ENCODE results near the gene TGFBR3L. TPM values are rescaled to one million over a fixed set of nuclear protein-coding genes. Genes with fewer than 3 reads are reported as not detected.

The TGFBR3L gene
- total RNA-seq, 1 experiment from 2014 or later = 3.3 TPM

DNA sequence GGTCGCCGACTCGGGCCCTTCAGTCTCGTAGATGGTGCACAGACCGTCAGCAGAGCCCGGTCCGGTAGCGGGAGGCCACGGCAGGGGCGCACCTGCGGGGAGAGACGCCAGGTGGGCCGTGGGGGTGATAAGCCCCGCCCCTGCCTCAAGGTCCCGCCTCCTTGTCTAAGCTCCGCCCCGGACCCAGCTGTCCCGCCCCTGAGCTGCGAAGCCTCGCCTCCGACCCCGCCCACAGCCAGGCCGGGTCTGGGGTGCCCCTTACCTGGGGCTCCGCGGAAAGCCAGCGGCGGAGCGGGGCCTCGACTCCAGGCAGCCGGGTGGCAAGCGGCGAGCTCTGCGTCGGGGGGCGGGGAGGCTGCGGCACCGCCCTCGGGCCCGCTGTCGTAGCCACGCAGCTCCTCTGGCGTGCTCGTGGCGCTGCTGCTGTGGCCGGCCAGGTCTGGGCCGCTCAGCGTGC, 45.1 kb upstream of the TGFBR3L start:
- intact Hi-C loops (cut with micrococcal nuclease) = loop anchor here (1.0 to 5.0 kb wide), 2 partner anchors 34 to 53 kb away; partner anchors contain the start of genes MAP2K7 and SNAPC2
- H3K27ac Mint-ChIP-seq (ENCODE audit: low read depth, unreplicated experiment) = peak overlapping the region; percentile 42

DNA sequence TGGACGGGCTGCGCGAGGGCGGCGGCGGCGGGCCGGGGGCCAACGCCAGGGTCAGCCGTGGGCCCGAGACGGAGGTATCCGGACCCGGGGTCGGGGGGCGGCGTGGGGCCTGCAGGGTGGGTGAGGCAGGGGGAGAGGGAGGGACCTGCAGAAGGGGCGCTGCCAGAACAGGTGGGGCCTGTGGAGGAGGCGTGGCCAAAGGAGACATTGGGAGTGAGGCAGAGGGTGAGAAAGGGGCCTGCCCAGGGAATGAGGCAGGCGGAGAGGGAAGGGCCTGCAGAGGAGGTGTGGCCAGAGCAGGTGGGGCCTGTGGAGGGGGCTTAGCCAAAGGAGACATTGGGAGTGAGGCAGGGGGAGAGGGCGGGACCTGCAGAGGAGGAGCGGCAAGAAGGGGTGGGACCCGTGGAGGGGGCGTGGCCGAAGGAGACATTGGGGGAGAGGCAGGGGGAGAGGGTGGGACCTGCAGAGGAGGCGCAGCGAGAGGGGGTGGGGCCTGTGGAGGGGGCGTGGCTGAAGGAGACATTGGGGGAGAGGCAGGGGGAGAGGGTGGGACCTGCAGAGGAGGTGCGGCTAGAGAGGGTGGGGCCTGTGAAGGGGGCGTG, 44.6 kb upstream of the TGFBR3L start:
- Mint-ChIP-seq H3K4me1 (ENCODE audit: insufficient read depth, unreplicated experiment) (peaks cover 27% of the 10 kb centered on the region), H3K27me3 (ENCODE audit: insufficient read depth, unreplicated experiment) (no peaks in the 10 kb centered on the region), H3K36me3 (ENCODE audit: insufficient read depth, unreplicated experiment) (peaks cover 13% of the 10 kb centered on the region), H3K27ac (ENCODE audit: low read depth, unreplicated experiment) (no peak overlapping the region), H3K9me3 (ENCODE audit: unreplicated experiment) (no peaks in the 10 kb centered on the region), H3K4me3 (ENCODE audit: unreplicated experiment) (peak overlapping the region; percentile 77)
- no TSS peak for BruUV-seq (replicated peaks)
- intact Hi-C loops (cut with micrococcal nuclease) = loop anchor here (1.0 to 5.0 kb wide), 2 partner anchors 33 to 52 kb away; partner anchors contain the start of genes MAP2K7 and SNAPC2
- CTCF ChIA-PET = interaction anchor here (0.5 to 1.9 kb wide), 25 partner anchors 9 to 1756 kb away, joined by 3 to 18 read pairs (median 6); partner anchors contain the start of genes LRRC8E, MAP2K7 and TRAPPC5
- peak; percentile 85 for DNase-seq (ENCODE audit: unreplicated experiment)
- TF ChIP-seq, protein P1, sequence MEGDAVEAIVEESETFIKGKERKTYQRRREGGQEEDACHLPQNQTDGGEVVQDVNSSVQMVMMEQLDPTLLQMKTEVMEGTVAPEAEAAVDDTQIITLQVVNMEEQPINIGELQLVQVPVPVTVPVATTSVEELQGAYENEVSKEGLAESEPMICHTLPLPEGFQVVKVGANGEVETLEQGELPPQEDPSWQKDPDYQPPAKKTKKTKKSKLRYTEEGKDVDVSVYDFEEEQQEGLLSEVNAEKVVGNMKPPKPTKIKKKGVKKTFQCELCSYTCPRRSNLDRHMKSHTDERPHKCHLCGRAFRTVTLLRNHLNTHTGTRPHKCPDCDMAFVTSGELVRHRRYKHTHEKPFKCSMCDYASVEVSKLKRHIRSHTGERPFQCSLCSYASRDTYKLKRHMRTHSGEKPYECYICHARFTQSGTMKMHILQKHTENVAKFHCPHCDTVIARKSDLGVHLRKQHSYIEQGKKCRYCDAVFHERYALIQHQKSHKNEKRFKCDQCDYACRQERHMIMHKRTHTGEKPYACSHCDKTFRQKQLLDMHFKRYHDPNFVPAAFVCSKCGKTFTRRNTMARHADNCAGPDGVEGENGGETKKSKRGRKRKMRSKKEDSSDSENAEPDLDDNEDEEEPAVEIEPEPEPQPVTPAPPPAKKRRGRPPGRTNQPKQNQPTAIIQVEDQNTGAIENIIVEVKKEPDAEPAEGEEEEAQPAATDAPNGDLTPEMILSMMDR (IDR thresholded peaks at IDR 0.05; ENCODE audit: unreplicated experiment) = no peak
- POLR2A ChIA-PET = interaction anchor here (0.6 to 2.2 kb wide), 14 partner anchors 11 to 806 kb away, joined by 3 to 91 read pairs (median 4); partner anchors contain the start of genes LRRC8E, MAP2K7, SNAPC2 and TIMM44

More for the DNA sequence above, 45.1 kb upstream of the TGFBR3L start:
- BruUV-seq (replicated peaks) = no TSS peak
- Mint-ChIP-seq H3K9me3 (ENCODE audit: unreplicated experiment) (no peaks in the 10 kb centered on the region), H3K4me3 (ENCODE audit: unreplicated experiment) (peak overlapping the region; percentile 77), H3K36me3 (ENCODE audit: insufficient read depth, unreplicated experiment) (peaks cover 14% of the 10 kb centered on the region), H3K27me3 (ENCODE audit: insufficient read depth, unreplicated experiment) (no peaks in the 10 kb centered on the region), H3K4me1 (ENCODE audit: insufficient read depth, unreplicated experiment) (peaks cover 27% of the 10 kb centered on the region)
- ChIA-PET POLR2A (interaction anchor here (0.6 to 2.2 kb wide), 15 partner anchors 11 to 806 kb away, joined by 3 to 91 read pairs (median 4); partner anchors contain the start of genes EVI5L, LRRC8E, MAP2K7 and SNAPC2), CTCF (interaction anchor here (0.5 to 1.9 kb wide), 29 partner anchors 9 to 1756 kb away, joined by 3 to 18 read pairs (median 4); partner anchors contain the start of genes LRRC8E, MAP2K7 and TRAPPC5)
- peak; percentile 79 for DNase-seq (ENCODE audit: unreplicated experiment)
- TF ChIP-seq, protein P1 (IDR thresholded peaks at IDR 0.05; ENCODE audit: unreplicated experiment) = no peak

DNA sequence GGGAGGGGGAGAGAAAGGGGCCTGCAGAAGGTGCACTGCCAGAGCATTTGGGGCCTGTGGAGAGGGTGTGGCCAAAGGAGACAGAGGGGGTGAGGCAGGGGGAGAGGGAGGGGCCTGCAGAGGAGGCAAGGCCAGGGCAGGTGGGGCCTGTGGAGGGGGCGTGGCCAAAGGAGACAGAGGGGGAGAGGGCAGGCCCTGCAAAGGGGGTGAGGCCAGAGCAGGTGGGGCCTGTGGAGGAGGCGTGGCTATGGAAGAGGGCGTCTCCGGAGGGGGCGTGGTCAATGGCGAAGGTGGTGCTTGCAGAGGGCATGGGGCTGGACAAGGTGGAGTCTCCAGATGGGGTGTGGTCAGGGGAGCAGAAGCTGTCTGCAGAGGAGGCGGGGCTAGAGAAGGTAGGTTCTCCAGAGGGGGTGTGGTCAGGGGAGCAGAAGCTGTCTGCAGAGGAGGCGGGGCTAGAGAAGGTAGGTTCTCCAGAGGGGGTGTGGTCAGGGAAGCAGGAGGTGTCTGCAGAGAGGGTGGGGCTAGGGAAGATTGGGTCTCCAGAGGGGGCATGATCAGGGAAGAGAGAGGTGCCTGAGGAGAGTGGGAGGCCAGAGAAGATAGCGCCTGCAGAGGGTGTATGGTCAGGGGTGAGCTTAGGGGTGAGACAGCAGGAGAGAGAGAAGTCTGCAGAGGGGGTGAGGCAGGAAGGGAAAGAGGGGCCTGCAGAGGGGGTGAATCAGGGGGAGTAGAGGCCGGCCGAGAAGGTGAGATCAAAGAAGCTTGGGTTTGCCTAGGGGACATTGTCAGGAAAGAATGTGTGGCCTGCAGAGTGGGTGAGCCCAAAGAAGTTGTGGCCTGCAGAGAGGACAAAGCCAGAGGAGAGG, 43.8 kb upstream of the TGFBR3L start:
- Mint-ChIP-seq H3K27ac (ENCODE audit: low read depth, unreplicated experiment) (peak overlapping the region; percentile 80), H3K4me1 (ENCODE audit: insufficient read depth, unreplicated experiment) (peaks cover 21% of the 10 kb centered on the region), H3K27me3 (ENCODE audit: insufficient read depth, unreplicated experiment) (no peaks in the 10 kb centered on the region), H3K9me3 (ENCODE audit: unreplicated experiment) (no peaks in the 10 kb centered on the region), H3K4me3 (ENCODE audit: unreplicated experiment) (peak overlapping the region; percentile 77), H3K36me3 (ENCODE audit: insufficient read depth, unreplicated experiment) (peaks cover 7% of the 10 kb centered on the region)
- no TSS peak for BruUV-seq (replicated peaks)
- intact Hi-C loops (cut with micrococcal nuclease) = no loop called here
- TF ChIP-seq, protein P1 (IDR thresholded peaks at IDR 0.05; ENCODE audit: unreplicated experiment) = no peak
- peak; percentile 92 for DNase-seq (ENCODE audit: unreplicated experiment)
- POLR2A ChIA-PET = interaction anchor here (0.9 to 1.8 kb wide), 2 partner anchors 17 to 32 kb away, joined by 3 to 5 read pairs; partner anchors contain the start of gene LRRC8E
- CTCF ChIA-PET = interaction anchor here (0.6 to 0.9 kb wide), 3 partner anchors 12 to 223 kb away, joined by 3 to 4 read pairs (median 4); no protein-coding TSS in a partner anchor

All from MCF 10A (cell line).